ENCODE measurements around the gene AHSA1.

Gene AHSA1

GRCh38 chr14:77421201-77421600, 36.7 kb upstream of the AHSA1 start:
- Histone ChIP-seq H2AFZ (no peak overlapping the region), H3K4me3 (ENCODE audit: low read depth, low read length) (no peak overlapping the region), H3K9me3 (ENCODE audit: control insufficient read depth, low read length) (no peaks in the 10 kb centered on the region), H3K27ac (no peak overlapping the region), H3K36me3 (ENCODE audit: control insufficient read depth, insufficient read depth, low read length) (peaks cover 2% of the 10 kb centered on the region), H3K79me2 (no peaks in the 10 kb centered on the region), H3K27me3 (ENCODE audit: control insufficient read depth, insufficient read depth, low read length) (no peaks in the 10 kb centered on the region), H3K4me2 (ENCODE audit: low read length) (no peak overlapping the region), H3K4me1 (no peaks in the 10 kb centered on the region), H3K9ac (no peak overlapping the region)
- TF ChIP-seq, protein P1, sequence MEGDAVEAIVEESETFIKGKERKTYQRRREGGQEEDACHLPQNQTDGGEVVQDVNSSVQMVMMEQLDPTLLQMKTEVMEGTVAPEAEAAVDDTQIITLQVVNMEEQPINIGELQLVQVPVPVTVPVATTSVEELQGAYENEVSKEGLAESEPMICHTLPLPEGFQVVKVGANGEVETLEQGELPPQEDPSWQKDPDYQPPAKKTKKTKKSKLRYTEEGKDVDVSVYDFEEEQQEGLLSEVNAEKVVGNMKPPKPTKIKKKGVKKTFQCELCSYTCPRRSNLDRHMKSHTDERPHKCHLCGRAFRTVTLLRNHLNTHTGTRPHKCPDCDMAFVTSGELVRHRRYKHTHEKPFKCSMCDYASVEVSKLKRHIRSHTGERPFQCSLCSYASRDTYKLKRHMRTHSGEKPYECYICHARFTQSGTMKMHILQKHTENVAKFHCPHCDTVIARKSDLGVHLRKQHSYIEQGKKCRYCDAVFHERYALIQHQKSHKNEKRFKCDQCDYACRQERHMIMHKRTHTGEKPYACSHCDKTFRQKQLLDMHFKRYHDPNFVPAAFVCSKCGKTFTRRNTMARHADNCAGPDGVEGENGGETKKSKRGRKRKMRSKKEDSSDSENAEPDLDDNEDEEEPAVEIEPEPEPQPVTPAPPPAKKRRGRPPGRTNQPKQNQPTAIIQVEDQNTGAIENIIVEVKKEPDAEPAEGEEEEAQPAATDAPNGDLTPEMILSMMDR (IDR thresholded peaks at IDR 0.05): no peak

GRCh38 chr14:77423423-77423822, 34.5 kb upstream of the AHSA1 start, which contains the start of gene NOXRED1:
TSS of gene NOXRED1 (minus strand) at chr14:77423523. CDS start at chr14:77422889, 634 bp downstream.
- Histone ChIP-seq H3K9me3 (ENCODE audit: control insufficient read depth, low read length) (no peaks in the 10 kb centered on the region), H3K27ac (no peak within 1 kb of the TSS), H3K27me3 (ENCODE audit: control insufficient read depth, insufficient read depth, low read length) (no peaks in the 10 kb centered on the region), H3K36me3 (ENCODE audit: control insufficient read depth, insufficient read depth, low read length) (peaks cover 2% of the 10 kb centered on the region), H3K4me2 (ENCODE audit: low read length) (no peak within 1 kb of the TSS), H2AFZ (no peak within 1 kb of the TSS), H3K79me2 (no peaks in the 10 kb centered on the region), H3K9ac (no peak within 1 kb of the TSS), H3K4me3 (ENCODE audit: low read depth, low read length) (no peak within 1 kb of the TSS), H3K4me1 (no peaks in the 10 kb centered on the region)
- TF ChIP-seq, protein P1 (IDR thresholded peaks at IDR 0.05): no peak

DNA sequence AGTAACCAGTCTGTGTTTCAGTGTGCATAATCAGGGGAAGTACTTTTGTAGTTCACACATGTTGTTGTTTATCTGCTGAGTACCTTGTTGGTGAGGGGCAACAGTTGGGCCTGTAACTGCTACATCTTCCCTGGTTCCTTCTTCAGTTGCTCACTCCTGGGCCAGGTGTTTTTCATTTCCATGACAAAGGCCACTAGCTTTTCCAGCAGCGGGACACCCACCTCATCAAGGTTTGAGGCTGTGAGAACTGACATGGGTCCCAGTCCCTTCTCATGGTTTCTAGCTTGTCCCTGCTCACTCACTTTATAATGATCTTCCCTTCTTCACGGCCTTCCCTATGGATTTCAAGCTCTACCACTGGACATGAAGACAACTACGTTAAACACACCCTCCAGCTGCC, 33.0 kb upstream of the AHSA1 start:
- Histone ChIP-seq H3K36me3 (ENCODE audit: control insufficient read depth, insufficient read depth, low read length) (peaks cover 2% of the 10 kb centered on the region), H3K4me1 (no peaks in the 10 kb centered on the region), H2AFZ (no peak overlapping the region), H3K4me3 (ENCODE audit: low read depth, low read length) (no peak overlapping the region), H3K9ac (no peak overlapping the region), H3K4me2 (ENCODE audit: low read length) (no peak overlapping the region), H3K79me2 (no peaks in the 10 kb centered on the region), H3K27ac (no peak overlapping the region), H3K27me3 (ENCODE audit: control insufficient read depth, insufficient read depth, low read length) (no peaks in the 10 kb centered on the region), H3K9me3 (ENCODE audit: control insufficient read depth, low read length) (no peaks in the 10 kb centered on the region)
- TF ChIP-seq, protein P1 (IDR thresholded peaks at IDR 0.05): no peak

DNA sequence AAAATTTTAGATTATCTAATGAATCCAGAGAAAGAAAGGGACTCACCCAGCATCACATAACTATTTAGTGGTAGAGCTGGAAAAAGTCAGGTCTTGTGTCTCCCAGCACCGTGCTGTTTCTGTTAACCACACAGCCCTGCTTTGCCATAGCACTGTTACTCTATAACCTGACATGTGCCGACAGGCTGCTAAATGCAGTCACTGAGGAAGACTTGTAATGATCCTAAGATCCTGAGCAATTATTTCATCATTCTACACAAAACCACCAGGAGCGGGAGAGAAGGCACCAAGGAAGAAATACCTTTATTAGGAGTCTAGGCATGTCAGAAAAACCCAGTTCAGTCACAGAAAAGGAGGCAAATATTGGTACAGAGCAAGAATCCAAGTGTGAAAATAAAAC, 31.5 kb upstream of the AHSA1 start:
- Histone ChIP-seq H3K27ac (no peak overlapping the region), H3K36me3 (ENCODE audit: control insufficient read depth, insufficient read depth, low read length) (no peaks in the 10 kb centered on the region), H2AFZ (no peak overlapping the region), H3K79me2 (no peaks in the 10 kb centered on the region), H3K27me3 (ENCODE audit: control insufficient read depth, insufficient read depth, low read length) (no peaks in the 10 kb centered on the region), H3K4me3 (ENCODE audit: low read depth, low read length) (no peak overlapping the region), H3K9ac (no peak overlapping the region), H3K4me2 (ENCODE audit: low read length) (no peak overlapping the region), H3K9me3 (ENCODE audit: control insufficient read depth, low read length) (no peaks in the 10 kb centered on the region), H3K4me1 (no peaks in the 10 kb centered on the region)
- TF ChIP-seq, protein P1 (IDR thresholded peaks at IDR 0.05): no peak

DNA sequence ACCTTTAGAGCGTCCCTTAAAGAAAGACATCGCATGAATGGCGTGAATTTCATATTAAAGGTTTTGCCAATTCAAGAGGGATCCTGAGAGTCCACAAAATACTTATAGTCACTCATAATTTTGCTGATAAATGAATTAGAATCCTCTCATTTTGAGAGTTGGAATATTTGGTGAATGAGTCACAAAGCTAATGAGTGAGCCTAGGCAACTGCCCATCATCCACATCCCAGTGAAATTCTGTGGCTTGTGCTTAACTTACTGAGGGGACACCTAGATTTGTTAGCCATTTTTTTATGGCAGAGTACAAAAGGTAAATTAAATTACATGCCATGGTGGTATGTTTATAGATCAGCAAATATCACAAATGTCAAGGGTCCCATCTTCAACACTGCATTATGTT, 21.9 kb upstream of the AHSA1 start:
- Histone ChIP-seq H2AFZ (no peak overlapping the region), H3K9ac (no peak overlapping the region), H3K9me3 (ENCODE audit: control insufficient read depth, low read length) (no peaks in the 10 kb centered on the region), H3K79me2 (no peaks in the 10 kb centered on the region), H3K4me3 (ENCODE audit: low read depth, low read length) (no peak overlapping the region), H3K27ac (no peak overlapping the region), H3K27me3 (ENCODE audit: control insufficient read depth, insufficient read depth, low read length) (no peaks in the 10 kb centered on the region), H3K36me3 (ENCODE audit: control insufficient read depth, insufficient read depth, low read length) (no peaks in the 10 kb centered on the region), H3K4me2 (ENCODE audit: low read length) (no peak overlapping the region), H3K4me1 (no peaks in the 10 kb centered on the region)
- TF ChIP-seq, protein P1 (IDR thresholded peaks at IDR 0.05): no peak
